ENCODE measurements around the gene GRID1.

Gene GRID1

GRCh38 chr10:86018735-86019058, 347.9 kb downstream of the GRID1 start:
- DNase-seq, result no peak

GRCh38 chr10:86017841-86018734, 348.5 kb downstream of the GRID1 start:
- no peak for DNase-seq

- DNase-seq, result no peak
Measured at GRCh38 chr10:86013568-86013967, 353.0 kb downstream of the GRID1 start.

- DNase-seq, result no peak
Measured at GRCh38 chr10:86007171-86007570, 359.4 kb downstream of the GRID1 start.

GRCh38 chr10:86004337-86004736, 362.3 kb downstream of the GRID1 start:
- DNase-seq, result no peak

GRCh38 chr10:86003201-86003621, 363.4 kb downstream of the GRID1 start:
- no peak for DNase-seq

- DNase-seq, result no peak
Measured at GRCh38 chr10:86001521-86001920, 365.1 kb downstream of the GRID1 start.

- DNase-seq, result no peak
Measured at GRCh38 chr10:85997544-85997943, 369.1 kb downstream of the GRID1 start.

GRCh38 chr10:85995791-85996190, 370.8 kb downstream of the GRID1 start:
- DNase-seq, result no peak

- DNase-seq, result no peak
Measured at GRCh38 chr10:85993840-85994507, 372.6 kb downstream of the GRID1 start.

GRCh38 chr10:85993140-85993539, 373.5 kb downstream of the GRID1 start:
- DNase-seq, result no peak

- no peak for DNase-seq
Measured at GRCh38 chr10:85992324-85992723, 374.3 kb downstream of the GRID1 start.

- DNase-seq, result no peak
Measured at GRCh38 chr10:85986777-85987176, 379.8 kb downstream of the GRID1 start.

GRCh38 chr10:85983051-85983450, 383.5 kb downstream of the GRID1 start:
- DNase-seq, result no peak

GRCh38 chr10:85979598-85979997, 387.0 kb downstream of the GRID1 start:
- no peak for DNase-seq

- DNase-seq, result no peak
Measured at GRCh38 chr10:85978566-85979358, 387.8 kb downstream of the GRID1 start.

GRCh38 chr10:85977642-85978041, 389.0 kb downstream of the GRID1 start:
- DNase-seq, result no peak

GRCh38 chr10:85976267-85976793, 390.3 kb downstream of the GRID1 start:
- DNase-seq, result no peak

GRCh38 chr10:85971494-85971893, 395.1 kb downstream of the GRID1 start:
- no peak for DNase-seq

GRCh38 chr10:85967594-85967993, 399.0 kb downstream of the GRID1 start:
- DNase-seq, result no peak

- DNase-seq, result no peak
Measured at GRCh38 chr10:85961479-85962067, 405.0 kb downstream of the GRID1 start.

- no peak for DNase-seq
Measured at GRCh38 chr10:85961073-85961472, 405.5 kb downstream of the GRID1 start.

GRCh38 chr10:85959239-85959638, 407.4 kb downstream of the GRID1 start:
- DNase-seq, result no peak

Data from activated CD4-positive, alpha-beta T cell treated with anti-CD3 and anti-CD28 coated beads for 4 hours (primary cell).